Retinal pigment epithelial cell (primary cell): ENCODE data around the gene ACO1.
A peak's percentile ranks its signal among the peaks of the same experiment; 100 is the strongest.

Source experiments
- DNase-seq: peaks from one replicate; pipeline ENCODE4 v3.0.0-alpha.2; 2010; ENCODE audit warnings: low read depth
- H3K4me3 ChIP-seq: 2 replicates; pipeline ENCODE4 v1.5.1; 2011; ENCODE audit warnings: mild to moderate bottlenecking, low read length, control low read depth, moderate library complexity
- CTCF ChIP-seq: conservative IDR thresholded peaks from 2 replicates; pipeline ENCODE4 v1.5.1; 2011; ENCODE audit warnings: low read depth, low read length, control low read depth, inconsistent platforms

ACO1 gene

GRCh38 chr9:32427111-32427873 is 42.8 kb downstream of the ACO1 start:
- no peak for DNase-seq
- no peak for TF ChIP-seq CTCF
- H3K4me3 ChIP-seq: no peak overlapping the region

GRCh38 chr9:32430720-32431119 is 46.3 kb downstream of the ACO1 start:
- DNase-seq: no peak
- TF ChIP-seq CTCF: no peak
- H3K4me3 ChIP-seq: no peak overlapping the region

DNA sequence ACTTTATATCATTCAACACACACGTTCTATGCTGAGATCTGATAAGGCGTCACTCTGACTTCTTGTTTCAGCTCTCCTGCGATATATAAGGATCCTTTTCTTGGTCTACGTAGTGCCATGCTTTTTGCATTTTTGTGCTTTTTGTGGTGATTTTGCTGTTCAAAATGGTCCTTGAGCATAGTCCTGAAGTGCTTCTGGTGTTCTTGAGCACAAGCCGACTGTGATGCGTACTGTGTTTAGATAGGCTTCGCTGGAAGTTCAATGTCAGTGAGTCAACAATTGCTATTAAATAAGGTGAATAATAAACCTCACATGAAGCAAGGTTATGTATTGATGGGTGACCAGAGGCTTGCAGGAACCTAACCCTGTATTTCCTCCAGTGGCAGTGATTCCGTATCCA is 46.8 kb downstream of the ACO1 start:
- DNase-seq: no peak
- no peak for TF ChIP-seq CTCF
- H3K4me3 ChIP-seq: no peak overlapping the region

GRCh38 chr9:32431940-32432555 is 47.6 kb downstream of the ACO1 start:
- no peak for DNase-seq
- peak; percentile 65 for TF ChIP-seq CTCF
- H3K4me3 ChIP-seq: no peak overlapping the region

- DNase-seq: no peak
- TF ChIP-seq CTCF: no peak
- no peak overlapping the region for H3K4me3 ChIP-seq
Observed at GRCh38 chr9:32434892-32435291, 50.4 kb downstream of the ACO1 start.

DNA sequence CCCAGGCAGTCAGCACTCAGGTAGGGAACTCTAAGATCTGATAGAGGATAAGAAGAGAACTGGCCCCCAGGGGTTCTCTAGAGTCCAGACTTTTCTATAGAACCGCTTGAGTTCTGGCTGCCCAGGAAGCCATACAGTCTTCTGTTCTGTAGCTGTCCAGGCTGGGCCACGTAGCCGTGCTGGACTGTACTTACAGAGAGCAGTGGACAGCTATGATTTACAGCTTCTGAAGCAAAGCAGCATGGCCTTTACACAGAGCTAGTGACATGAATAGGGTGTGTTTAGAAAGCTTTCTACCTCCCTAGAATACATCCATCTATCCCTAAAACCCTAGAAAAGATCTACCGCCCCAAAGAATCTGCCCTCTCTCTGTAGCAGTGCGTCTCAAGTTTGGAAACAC is 57.2 kb downstream of the ACO1 start:
- TF ChIP-seq CTCF: no peak
- no peak overlapping the region for H3K4me3 ChIP-seq
- no peak for DNase-seq

DNA sequence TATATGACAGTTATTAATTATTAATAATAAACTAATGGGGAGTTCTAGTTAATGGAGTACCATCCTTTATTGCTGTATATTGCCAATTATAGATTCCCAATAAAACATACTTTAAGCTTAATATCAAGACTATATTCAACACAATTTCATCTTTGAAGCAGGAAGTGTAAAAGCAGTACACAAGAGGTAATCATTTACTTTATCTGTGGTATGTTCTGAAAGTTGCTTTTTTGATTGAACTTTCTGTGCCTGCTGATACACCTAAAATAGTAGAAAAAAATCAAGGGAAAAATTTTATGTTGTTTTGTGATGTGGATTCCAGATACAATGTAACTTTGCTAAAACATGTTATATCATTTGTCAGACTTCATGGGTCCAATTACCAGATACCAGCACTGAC is 58.0 kb downstream of the ACO1 start:
- no peak overlapping the region for H3K4me3 ChIP-seq
- no peak for TF ChIP-seq CTCF
- DNase-seq: no peak
